OCI-LY7 (cell line): Measurements from ENCODE around the gene SDF2. TPM values are rescaled to one million over a fixed set of nuclear protein-coding genes. Genes with fewer than 3 reads are reported as not detected.

Source experiments
- BruUV-seq: library from RNA; stranded (reverse); fragments of 400-500 nt; replicated peaks from 2 replicates; lab custom pipeline; 2021; lab: Mats Ljungman, UMichigan
- CTCF ChIA-PET: fragments of 300-600 bp; sonication (Branson Sonifier 250); formaldehyde crosslinking; loops from one replicate; lab custom pipeline; 2022; ENCODE audit warnings: antibody characterized with exemption; ENCODE audit not compliant: unreplicated experiment; lab: Charles Lee
- POLR2A ChIA-PET: fragments of 300-600 bp; sonication (Branson Sonifier 250); formaldehyde crosslinking; loops from one replicate; lab custom pipeline; 2022; ENCODE audit warnings: antibody characterized with exemption; lab: Charles Lee
- DNase-seq: peaks from one replicate; pipeline ENCODE4 v3.0.0-alpha.2; 2015; ENCODE audit warnings: low spot score
- H2AFZ ChIP-seq: fragments of 200-600 bp; sonication (generic), shearing (Covaris generic); 2 replicates; pipeline ENCODE4 v1.6.1; 2014; ENCODE audit warnings: mild to moderate bottlenecking, antibody characterized with exemption, low read length, moderate library complexity
- H3K27ac ChIP-seq: fragments of 200-600 bp; sonication (generic); 2 replicates; pipeline ENCODE4 v1.5.1; 2014; ENCODE audit warnings: mixed run types, low read depth, mild to moderate bottlenecking, moderate library complexity, low read length, inconsistent platforms; ENCODE audit not compliant: poor library complexity, severe bottlenecking
- H3K36me3 ChIP-seq: fragments of 200-600 bp; sonication (generic); 2 replicates; pipeline ENCODE4 v1.6.1; 2014; ENCODE audit warnings: mild to moderate bottlenecking, antibody characterized with exemption, low read length, moderate library complexity, mixed read lengths; ENCODE audit not compliant: insufficient read depth
- H3K4me1 ChIP-seq: fragments of 200-600 bp; sonication (generic); 2 replicates; pipeline ENCODE4 v1.5.1; 2014; ENCODE audit warnings: mild to moderate bottlenecking, low read length; ENCODE audit not compliant: insufficient read depth, poor library complexity, severe bottlenecking
- H3K4me2 ChIP-seq: fragments of 200-600 bp; sonication (generic); 2 replicates; pipeline ENCODE4 v1.6.1; 2014; ENCODE audit warnings: mild to moderate bottlenecking, low read length
- H3K4me3 ChIP-seq: fragments of 200-600 bp; sonication (generic); 2 replicates; pipeline ENCODE4 v1.5.1; 2014; ENCODE audit warnings: mild to moderate bottlenecking, low read depth, low read length; ENCODE audit not compliant: poor library complexity, severe bottlenecking
- H3K79me2 ChIP-seq: fragments of 200-600 bp; sonication (generic); 2 replicates; pipeline ENCODE4 v1.6.1; 2016; ENCODE audit warnings: low read depth, mild to moderate bottlenecking, low read length, moderate library complexity, mixed read lengths; ENCODE audit not compliant: insufficient read depth
- H3K9me2 ChIP-seq: fragments of 200-600 bp; sonication (generic); 2 replicates; pipeline ENCODE4 v1.6.1; 2016; ENCODE audit warnings: mild to moderate bottlenecking, low read length, mixed read lengths; ENCODE audit not compliant: insufficient read depth
- H3K9me3 ChIP-seq: fragments of 200-600 bp; sonication (generic); 2 replicates; pipeline ENCODE4 v1.6.1; 2014; ENCODE audit warnings: mild to moderate bottlenecking, mixed run types, low read length, mixed read lengths
- H4K20me1 ChIP-seq: fragments of 200-600 bp; sonication (generic); 2 replicates; pipeline ENCODE4 v1.6.1; 2014; ENCODE audit warnings: mild to moderate bottlenecking, antibody characterized with exemption, low read length, moderate library complexity, mixed read lengths; ENCODE audit not compliant: insufficient read depth
- EZH2phosphoT487 ChIP-seq: fragments of 200-600 bp; sonication (generic); IDR thresholded peaks from 2 replicates; pipeline ENCODE4 v1.6.1; 2018; ENCODE audit warnings: low read depth, borderline replicate concordance, mild to moderate bottlenecking, mixed run types, antibody characterized with exemption, low read length, moderate library complexity, mixed read lengths
- intact Hi-C: fragments of 100-400 bp; cut with micrococcal nuclease; formaldehyde crosslinking; loops from one replicate; pipeline ENCODE4 v1.10.0; 2022; ENCODE audit not compliant: unreplicated experiment
- total RNA-seq, 2 experiments: library from RNA; depleted of rRNA in 1 of 2; stranded (reverse); fragments of >200 nt in 1 of 2; shearing (Covaris generic) in 1 of 2; gene quantifications; 2 replicates each; pipeline ENCODE4 v1.2.3, GENCODE V29; 2014 to 2022
- TF ChIP-seq, protein P1 (sequence below): fragments of 200-600 bp; sonication (generic); conservative IDR thresholded peaks from 2 replicates; pipeline ENCODE4 v1.5.1; 2014; ENCODE audit warnings: mild to moderate bottlenecking, antibody characterized with exemption, low read length, moderate library complexity, mixed read lengths

SDF2 gene
- total RNA-seq, 2 experiments from 2014 or later = 31.8 to 38.6 TPM

DNA sequence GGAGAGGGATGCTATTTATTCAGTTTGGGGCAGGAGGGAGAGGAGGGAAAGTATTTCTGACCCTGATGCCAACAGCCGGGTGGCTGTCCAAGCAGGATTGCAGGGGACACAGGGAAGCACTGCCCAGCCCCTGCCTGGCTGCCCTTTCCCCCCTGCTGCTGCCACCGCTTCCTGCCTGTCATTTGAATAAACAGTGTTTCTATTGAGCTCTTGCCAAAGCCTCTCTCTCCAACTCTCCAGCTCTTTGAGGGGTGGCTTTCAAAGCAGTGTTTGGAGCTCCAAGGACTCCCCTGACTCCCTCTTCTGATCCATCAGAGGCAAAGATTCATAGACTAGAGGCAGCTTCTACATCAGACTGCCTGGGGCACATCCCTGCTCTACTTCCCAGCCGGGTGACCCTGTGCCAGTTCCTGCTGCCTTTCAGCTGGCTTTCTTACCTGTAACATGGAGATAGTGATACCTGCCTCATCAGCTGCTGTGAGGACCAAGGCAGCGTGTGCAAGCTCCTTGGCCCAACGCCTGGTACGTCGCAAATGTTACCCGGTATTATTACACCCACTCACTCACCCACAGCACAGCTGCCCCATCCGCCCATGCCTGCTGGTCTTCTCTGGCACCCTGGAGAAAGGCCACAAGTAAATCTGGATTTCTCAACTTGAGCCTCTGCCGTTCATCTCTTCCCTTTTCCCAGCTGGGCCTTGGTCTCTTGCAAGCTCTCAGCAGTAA is 40.5 kb upstream of the SDF2 start:
- POLR2A ChIA-PET = no interaction called here
- CTCF ChIA-PET = no interaction called here
- no peak overlapping the region for H3K4me3 ChIP-seq
- no peak for DNase-seq
- H3K9me3 ChIP-seq = no peaks in the 10 kb centered on the region
- no peak overlapping the region for H2AFZ ChIP-seq
- TF ChIP-seq, protein P1, sequence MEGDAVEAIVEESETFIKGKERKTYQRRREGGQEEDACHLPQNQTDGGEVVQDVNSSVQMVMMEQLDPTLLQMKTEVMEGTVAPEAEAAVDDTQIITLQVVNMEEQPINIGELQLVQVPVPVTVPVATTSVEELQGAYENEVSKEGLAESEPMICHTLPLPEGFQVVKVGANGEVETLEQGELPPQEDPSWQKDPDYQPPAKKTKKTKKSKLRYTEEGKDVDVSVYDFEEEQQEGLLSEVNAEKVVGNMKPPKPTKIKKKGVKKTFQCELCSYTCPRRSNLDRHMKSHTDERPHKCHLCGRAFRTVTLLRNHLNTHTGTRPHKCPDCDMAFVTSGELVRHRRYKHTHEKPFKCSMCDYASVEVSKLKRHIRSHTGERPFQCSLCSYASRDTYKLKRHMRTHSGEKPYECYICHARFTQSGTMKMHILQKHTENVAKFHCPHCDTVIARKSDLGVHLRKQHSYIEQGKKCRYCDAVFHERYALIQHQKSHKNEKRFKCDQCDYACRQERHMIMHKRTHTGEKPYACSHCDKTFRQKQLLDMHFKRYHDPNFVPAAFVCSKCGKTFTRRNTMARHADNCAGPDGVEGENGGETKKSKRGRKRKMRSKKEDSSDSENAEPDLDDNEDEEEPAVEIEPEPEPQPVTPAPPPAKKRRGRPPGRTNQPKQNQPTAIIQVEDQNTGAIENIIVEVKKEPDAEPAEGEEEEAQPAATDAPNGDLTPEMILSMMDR = no peak
- no peak for TF ChIP-seq EZH2phosphoT487
- H3K79me2 ChIP-seq = no peaks in the 10 kb centered on the region
- H3K27ac ChIP-seq = no peak overlapping the region
- BruUV-seq = no TSS peak
- H3K36me3 ChIP-seq = peaks cover 65% of the 10 kb centered on the region
- no peaks in the 10 kb centered on the region for H3K9me2 ChIP-seq
- H3K4me2 ChIP-seq = no peak overlapping the region
- H3K4me1 ChIP-seq = no peaks in the 10 kb centered on the region
- intact Hi-C loops = no loop called here
- H4K20me1 ChIP-seq = no peaks in the 10 kb centered on the region

DNA sequence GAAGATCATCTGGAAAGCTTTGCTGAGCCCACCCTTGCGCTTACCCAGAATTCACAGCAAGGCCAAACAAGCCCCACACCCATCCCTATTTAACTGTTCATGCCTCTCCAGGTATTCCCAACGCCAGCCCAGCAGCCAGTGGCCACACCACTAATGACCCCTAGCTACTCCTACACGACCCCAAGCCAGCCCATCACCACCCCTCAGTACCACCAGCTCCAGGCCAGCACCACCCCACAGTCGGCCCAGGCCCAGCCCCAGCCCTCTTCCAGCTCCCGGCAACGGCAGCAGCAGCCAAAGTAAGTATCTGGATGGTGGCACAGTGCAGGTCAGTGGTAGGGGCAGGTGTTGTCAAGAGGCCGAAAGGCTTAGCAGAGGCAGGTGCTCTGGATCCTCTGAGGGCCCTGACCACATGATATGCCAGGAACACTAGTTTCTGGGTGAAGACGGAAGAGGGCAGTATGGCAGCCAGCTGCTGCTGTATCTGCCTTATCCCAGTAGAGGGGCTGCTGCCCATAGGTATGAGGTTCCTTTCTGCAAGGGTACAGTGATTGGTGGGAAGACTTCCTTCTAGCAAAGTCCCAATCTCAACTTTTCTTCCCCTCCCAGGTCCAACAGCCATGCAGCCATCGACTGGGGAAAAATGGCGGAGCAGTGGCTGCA is 39.3 kb upstream of the SDF2 start:
- peaks cover 76% of the 10 kb centered on the region for H3K36me3 ChIP-seq
- intact Hi-C loops = no loop called here
- ChIA-PET CTCF (no interaction called here), POLR2A (interaction anchor here (1.0 kb wide), 1 partner anchor 10 kb away, joined by 3 read pairs; no protein-coding TSS in a partner anchor)
- H3K9me3 ChIP-seq = no peaks in the 10 kb centered on the region
- H2AFZ ChIP-seq = no peak overlapping the region
- no peaks in the 10 kb centered on the region for H3K9me2 ChIP-seq
- H4K20me1 ChIP-seq = no peaks in the 10 kb centered on the region
- TF ChIP-seq, protein P1 = peak; percentile 27; the same call in 1 of the 2 replicates
- TF ChIP-seq EZH2phosphoT487 = no peak
- BruUV-seq = no TSS peak
- no peaks in the 10 kb centered on the region for H3K4me1 ChIP-seq
- no peaks in the 10 kb centered on the region for H3K79me2 ChIP-seq
- DNase-seq = no peak
- no peak overlapping the region for H3K27ac ChIP-seq
- no peak overlapping the region for H3K4me3 ChIP-seq
- no peak overlapping the region for H3K4me2 ChIP-seq

DNA sequence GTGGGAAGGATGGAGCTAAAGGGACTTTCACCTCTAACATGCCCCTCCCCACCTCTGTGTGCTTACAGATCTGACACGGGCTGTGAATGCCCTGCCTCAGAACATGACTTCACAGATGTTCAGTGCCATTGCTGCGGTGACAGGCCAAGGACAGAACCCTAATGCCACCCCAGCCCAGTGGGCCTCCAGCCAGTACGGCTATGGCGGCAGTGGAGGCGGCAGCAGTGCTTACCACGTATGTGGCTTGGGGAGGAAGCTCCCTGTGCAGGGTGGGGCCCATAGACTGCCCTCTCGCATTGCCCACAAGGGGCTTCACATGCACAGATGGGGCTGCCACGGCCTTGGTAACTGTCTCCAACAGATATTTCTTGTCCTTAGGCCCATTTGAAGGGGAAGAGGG is 38.6 kb upstream of the SDF2 start:
- no peak overlapping the region for H2AFZ ChIP-seq
- no peaks in the 10 kb centered on the region for H3K79me2 ChIP-seq
- H3K27ac ChIP-seq = no peak overlapping the region
- peaks cover 83% of the 10 kb centered on the region for H3K36me3 ChIP-seq
- intact Hi-C loops = no loop called here
- no peak overlapping the region for H3K4me2 ChIP-seq
- no peaks in the 10 kb centered on the region for H3K9me3 ChIP-seq
- POLR2A ChIA-PET = interaction anchor here (1.0 kb wide), 1 partner anchor 11 kb away, joined by 3 read pairs; no protein-coding TSS in a partner anchor
- H4K20me1 ChIP-seq = no peaks in the 10 kb centered on the region
- H3K9me2 ChIP-seq = no peaks in the 10 kb centered on the region
- DNase-seq = no peak
- no peak overlapping the region for H3K4me3 ChIP-seq
- TF ChIP-seq, protein P1 = no peak
- TF ChIP-seq EZH2phosphoT487 = no peak
- CTCF ChIA-PET = no interaction called here
- H3K4me1 ChIP-seq = no peaks in the 10 kb centered on the region
- BruUV-seq = no TSS peak
